GM23338 (cell line): ENCODE data around the gene SNN. TPM values are rescaled to one million over a fixed set of nuclear protein-coding genes. Genes with fewer than 3 reads are reported as not detected.

Experiments
- ATAC-seq: fragments of 200-7000 bp; cut with Tn5 transposase; 3 replicates; pipeline ENCODE4 v1.9.1; 2020
- DNase-seq: peaks from one replicate; pipeline ENCODE4 v3.0.0-alpha.2; 2015; ENCODE audit warnings: low spot score
- H2AFZ ChIP-seq: fragments of 200-600 bp; sonication (generic); 2 replicates; pipeline ENCODE4 v1.8.0; 2016; ENCODE audit warnings: antibody characterized with exemption, mild to moderate bottlenecking, moderate library complexity
- H3F3A ChIP-seq: fragments of 200-600 bp; sonication (generic); replicated peaks from 2 replicates; pipeline ENCODE4 v1.8.0; 2017; ENCODE audit warnings: antibody characterized with exemption, mixed run types, low read depth
- H3K27ac ChIP-seq: fragments of 200-600 bp; sonication (generic); 2 replicates; pipeline ENCODE4 v1.6.1; 2016; ENCODE audit warnings: low read depth
- H3K27me3 ChIP-seq: fragments of 200-600 bp; sonication (generic); 2 replicates; pipeline ENCODE4 v1.8.0; 2016; ENCODE audit warnings: mild to moderate bottlenecking, mixed run types, moderate library complexity; ENCODE audit not compliant: insufficient read depth
- H3K36me3 ChIP-seq: fragments of 200-600 bp; sonication (generic); 2 replicates; pipeline ENCODE4 v1.8.0; 2016; ENCODE audit warnings: mild to moderate bottlenecking; ENCODE audit not compliant: insufficient read depth
- H3K4me1 ChIP-seq: fragments of 200-600 bp; sonication (generic); 2 replicates; pipeline ENCODE4 v1.8.0; 2016; ENCODE audit warnings: mild to moderate bottlenecking, moderate library complexity; ENCODE audit not compliant: insufficient read depth
- H3K4me2 ChIP-seq: fragments of 200-600 bp; sonication (generic); 2 replicates; pipeline ENCODE4 v1.7.1; 2017; ENCODE audit warnings: mixed run types
- H3K4me3 ChIP-seq: fragments of 200-600 bp; sonication (generic); 2 replicates; pipeline ENCODE4 v1.6.1; 2016; ENCODE audit warnings: mixed run types
- H3K79me2 ChIP-seq: fragments of 200-600 bp; sonication (generic); replicated peaks from 2 replicates; pipeline ENCODE4 v1.8.0; 2017; ENCODE audit warnings: mild to moderate bottlenecking; ENCODE audit not compliant: insufficient read depth
- H3K9me2 ChIP-seq: fragments of 200-600 bp; sonication (generic); 2 replicates; pipeline ENCODE4 v1.8.0; 2017; ENCODE audit not compliant: insufficient read depth
- H4K20me1 ChIP-seq: fragments of 200-600 bp; sonication (generic); replicated peaks from 2 replicates; pipeline ENCODE4 v1.8.0; 2017; ENCODE audit warnings: mild to moderate bottlenecking; ENCODE audit not compliant: insufficient read depth
- H3K27ac Mint-ChIP-seq: 2 replicates; pipeline ENCODE4 v1.8.0; 2020; ENCODE audit warnings: inconsistent platforms, mild to moderate bottlenecking, moderate library complexity, mixed read lengths
- H3K27me3 Mint-ChIP-seq: 3 replicates; pipeline ENCODE4 v1.8.0; 2022; ENCODE audit warnings: low read depth, mild to moderate bottlenecking, moderate library complexity, mixed read lengths, inconsistent platforms; ENCODE audit not compliant: insufficient read depth, poor library complexity
- H3K36me3 Mint-ChIP-seq: 3 replicates; pipeline ENCODE4 v1.8.0; 2021; ENCODE audit warnings: low read depth, mild to moderate bottlenecking, inconsistent platforms, moderate library complexity, mixed read lengths
- H3K4me1 Mint-ChIP-seq: 3 replicates; pipeline ENCODE4 v1.8.0; 2020; ENCODE audit warnings: mild to moderate bottlenecking, inconsistent platforms, mixed read lengths
- H3K4me3 Mint-ChIP-seq: 3 replicates; pipeline ENCODE4 v1.8.0; 2021; ENCODE audit warnings: moderate library complexity, mild to moderate bottlenecking, inconsistent platforms, mixed read lengths
- H3K9me3 Mint-ChIP-seq: 3 replicates; pipeline ENCODE4 v1.8.0; 2020; ENCODE audit warnings: moderate library complexity, mild to moderate bottlenecking, inconsistent platforms, mixed read lengths
- CREB1 ChIP-seq: fragments of 250-450 bp; sonication (Bioruptor Pico); IDR thresholded peaks from 2 replicates; pipeline ENCODE4 v1.5.0; 2020; ENCODE audit warnings: low read depth, mild to moderate bottlenecking, moderate library complexity
- ETS1 ChIP-seq: IDR thresholded peaks from 2 replicates; pipeline ENCODE4 v1.6.1; 2016; ENCODE audit warnings: antibody characterized with exemption
- EZH2phosphoT487 ChIP-seq: fragments of 200-600 bp; sonication (generic); IDR thresholded peaks from one replicate; pipeline ENCODE4 v1.8.1; 2018; ENCODE audit warnings: antibody characterized with exemption; ENCODE audit not compliant: unreplicated experiment
- JUNB ChIP-seq: IDR thresholded peaks from one replicate; pipeline ENCODE4 v1.6.1; 2016; ENCODE audit warnings: antibody characterized with exemption; ENCODE audit not compliant: unreplicated experiment
- NANOG ChIP-seq: IDR thresholded peaks from 2 replicates; pipeline ENCODE4 v1.6.1; 2016; ENCODE audit warnings: antibody characterized with exemption, borderline replicate concordance
- STAT1 ChIP-seq: IDR thresholded peaks from one replicate; pipeline ENCODE4 v1.6.1; 2016; ENCODE audit warnings: antibody characterized with exemption; ENCODE audit not compliant: unreplicated experiment
- ZNF114 ChIP-seq: fragments of 250-450 bp; sonication (Bioruptor Pico); IDR thresholded peaks from 2 replicates; pipeline ENCODE4 v1.5.0; 2020; ENCODE audit warnings: mild to moderate bottlenecking, moderate library complexity
- ZNF331 ChIP-seq: fragments of 250-450 bp; sonication (Bioruptor Pico); IDR thresholded peaks from 2 replicates; pipeline ENCODE4 v1.5.0; 2020; ENCODE audit warnings: low read depth, mild to moderate bottlenecking, moderate library complexity
- polyA plus RNA-seq: library from polyadenylated mRNA; unstranded; fragments of >200 nt; fragmentation: Nextera tagmentation; extraction: Ambion mirVana; gene quantifications from 2 replicates; pipeline ENCODE4 v1.2.1, GENCODE V29; 2016
- total RNA-seq: library from RNA; depleted of rRNA; stranded (reverse); fragments of >200 nt; shearing (Covaris generic); gene quantifications from 2 replicates; pipeline ENCODE4 v1.2.3, GENCODE V29; 2014
- TF ChIP-seq, protein P1 (sequence below): IDR thresholded peaks from one replicate; pipeline ENCODE4 v1.6.1; 2018; ENCODE audit warnings: antibody characterized with exemption; ENCODE audit not compliant: unreplicated experiment
- TF ChIP-seq, protein P2 (sequence below), 2 experiments: fragments of 200-600 bp in 1 of 2; sonication (generic) in 1 of 2; conservative IDR thresholded peaks; 2 replicates each; pipeline versions ENCODE4 v1.5.1 to v1.6.1; 2016 to 2017; ENCODE audit warnings: antibody characterized with exemption in 2 of 2, low read depth in 2 of 2, mild to moderate bottlenecking in 2 of 2, moderate library complexity in 1 of 2

Gene SNN
- total and polyA plus RNA-seq, 2 experiments from 2014 or later: 19.0 to 63.3 TPM

DNA sequence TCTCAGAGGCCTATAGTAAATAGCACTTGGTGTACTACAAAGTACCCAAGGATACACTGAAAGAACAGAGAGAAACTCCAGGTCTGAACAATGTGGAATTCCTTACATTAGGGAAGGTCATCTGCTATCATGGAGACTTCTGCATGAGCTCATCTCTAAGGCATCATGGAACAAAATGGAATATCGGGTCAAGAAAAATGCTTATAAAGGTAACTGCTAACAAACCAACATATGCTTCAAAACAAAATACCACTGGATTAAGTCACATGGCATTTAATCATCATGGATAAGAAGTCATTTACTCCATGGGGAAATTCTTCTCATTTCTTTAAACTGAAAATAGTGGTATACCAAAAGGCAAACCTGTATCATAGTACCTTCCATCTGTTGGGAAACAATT lies 40.2 kb downstream of the SNN start:
- no peaks in the 10 kb centered on the region for H3K36me3 Mint-ChIP-seq
- H3K4me1 Mint-ChIP-seq: no peaks in the 10 kb centered on the region
- Histone ChIP-seq H3K4me1 (no peaks in the 10 kb centered on the region), H4K20me1 (peaks cover 11% of the 10 kb centered on the region; the same call in 1 of the 2 replicates), H3K4me2 (no peak overlapping the region), H3K27ac (no peak overlapping the region), H2AFZ (no peak overlapping the region), H3F3A (no peaks in the 10 kb centered on the region), H3K27me3 (no peaks in the 10 kb centered on the region), H3K79me2 (no peaks in the 10 kb centered on the region), H3K36me3 (no peaks in the 10 kb centered on the region), H3K4me3 (no peak overlapping the region), H3K9me2 (no peaks in the 10 kb centered on the region)
- H3K27ac Mint-ChIP-seq: no peak overlapping the region
- DNase-seq: no peak
- H3K4me3 Mint-ChIP-seq: no peak overlapping the region
- TF ChIP-seq ZNF331 (CRISPR knock-in tag) (no peak), ZNF114 (CRISPR knock-in tag) (no peak)
- TF ChIP-seq, protein P1, sequence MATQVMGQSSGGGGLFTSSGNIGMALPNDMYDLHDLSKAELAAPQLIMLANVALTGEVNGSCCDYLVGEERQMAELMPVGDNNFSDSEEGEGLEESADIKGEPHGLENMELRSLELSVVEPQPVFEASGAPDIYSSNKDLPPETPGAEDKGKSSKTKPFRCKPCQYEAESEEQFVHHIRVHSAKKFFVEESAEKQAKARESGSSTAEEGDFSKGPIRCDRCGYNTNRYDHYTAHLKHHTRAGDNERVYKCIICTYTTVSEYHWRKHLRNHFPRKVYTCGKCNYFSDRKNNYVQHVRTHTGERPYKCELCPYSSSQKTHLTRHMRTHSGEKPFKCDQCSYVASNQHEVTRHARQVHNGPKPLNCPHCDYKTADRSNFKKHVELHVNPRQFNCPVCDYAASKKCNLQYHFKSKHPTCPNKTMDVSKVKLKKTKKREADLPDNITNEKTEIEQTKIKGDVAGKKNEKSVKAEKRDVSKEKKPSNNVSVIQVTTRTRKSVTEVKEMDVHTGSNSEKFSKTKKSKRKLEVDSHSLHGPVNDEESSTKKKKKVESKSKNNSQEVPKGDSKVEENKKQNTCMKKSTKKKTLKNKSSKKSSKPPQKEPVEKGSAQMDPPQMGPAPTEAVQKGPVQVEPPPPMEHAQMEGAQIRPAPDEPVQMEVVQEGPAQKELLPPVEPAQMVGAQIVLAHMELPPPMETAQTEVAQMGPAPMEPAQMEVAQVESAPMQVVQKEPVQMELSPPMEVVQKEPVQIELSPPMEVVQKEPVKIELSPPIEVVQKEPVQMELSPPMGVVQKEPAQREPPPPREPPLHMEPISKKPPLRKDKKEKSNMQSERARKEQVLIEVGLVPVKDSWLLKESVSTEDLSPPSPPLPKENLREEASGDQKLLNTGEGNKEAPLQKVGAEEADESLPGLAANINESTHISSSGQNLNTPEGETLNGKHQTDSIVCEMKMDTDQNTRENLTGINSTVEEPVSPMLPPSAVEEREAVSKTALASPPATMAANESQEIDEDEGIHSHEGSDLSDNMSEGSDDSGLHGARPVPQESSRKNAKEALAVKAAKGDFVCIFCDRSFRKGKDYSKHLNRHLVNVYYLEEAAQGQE: no peak
- no peaks in the 10 kb centered on the region for H3K9me3 Mint-ChIP-seq
- ATAC-seq: no peak
- peaks cover 5% of the 10 kb centered on the region for H3K27me3 Mint-ChIP-seq

DNA sequence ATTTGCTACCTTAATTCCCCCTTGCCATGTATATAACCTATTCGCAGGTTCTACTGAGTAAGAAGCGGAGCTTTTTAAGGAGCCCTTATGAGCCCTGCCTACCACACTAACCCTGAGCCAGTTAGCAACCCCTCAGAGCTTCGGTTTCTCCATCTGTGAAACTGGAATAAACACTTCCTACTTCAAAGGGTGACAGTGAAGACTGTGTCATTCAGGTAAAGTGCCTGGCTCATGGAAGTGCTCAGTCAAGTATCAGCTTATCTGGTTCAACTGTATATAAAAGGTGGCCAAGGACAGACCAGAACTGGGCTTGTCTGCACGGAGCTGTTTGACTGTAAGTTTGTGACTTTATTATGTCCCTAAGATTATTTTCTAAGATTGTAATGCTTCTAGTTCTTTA lies 43.4 kb downstream of the SNN start:
- DNase-seq: no peak
- Mint-ChIP-seq H3K27ac (no peak overlapping the region), H3K9me3 (no peaks in the 10 kb centered on the region), H3K27me3 (peaks cover 3% of the 10 kb centered on the region), H3K36me3 (no peaks in the 10 kb centered on the region; the same call in 2 of the 3 replicates), H3K4me1 (no peaks in the 10 kb centered on the region), H3K4me3 (no peak overlapping the region)
- no peaks in the 10 kb centered on the region for H3K9me2 ChIP-seq
- no peak overlapping the region for H3K27ac ChIP-seq
- no peak overlapping the region for H3K4me3 ChIP-seq
- H3F3A ChIP-seq: no peaks in the 10 kb centered on the region
- no peaks in the 10 kb centered on the region for H3K36me3 ChIP-seq
- no peaks in the 10 kb centered on the region for H3K79me2 ChIP-seq
- no peak overlapping the region for H3K4me2 ChIP-seq
- 0 out of 2 replicates have a peak, but pooled peaks cover 5% of the 10 kb centered on the region for H4K20me1 ChIP-seq
- H3K27me3 ChIP-seq: no peaks in the 10 kb centered on the region
- ATAC-seq: no peak
- H2AFZ ChIP-seq: no peak overlapping the region
- H3K4me1 ChIP-seq: no peaks in the 10 kb centered on the region
- TF ChIP-seq, protein P1: no peak
- no peak for TF ChIP-seq ZNF331 (CRISPR knock-in tag)
- no peak for TF ChIP-seq ETS1
- TF ChIP-seq NANOG: no peak
- TF ChIP-seq CREB1 (CRISPR knock-in tag): no peak
- TF ChIP-seq JUNB: no peak
- TF ChIP-seq EZH2phosphoT487: no peak
- no peak for TF ChIP-seq STAT1
- TF ChIP-seq, protein P2, sequence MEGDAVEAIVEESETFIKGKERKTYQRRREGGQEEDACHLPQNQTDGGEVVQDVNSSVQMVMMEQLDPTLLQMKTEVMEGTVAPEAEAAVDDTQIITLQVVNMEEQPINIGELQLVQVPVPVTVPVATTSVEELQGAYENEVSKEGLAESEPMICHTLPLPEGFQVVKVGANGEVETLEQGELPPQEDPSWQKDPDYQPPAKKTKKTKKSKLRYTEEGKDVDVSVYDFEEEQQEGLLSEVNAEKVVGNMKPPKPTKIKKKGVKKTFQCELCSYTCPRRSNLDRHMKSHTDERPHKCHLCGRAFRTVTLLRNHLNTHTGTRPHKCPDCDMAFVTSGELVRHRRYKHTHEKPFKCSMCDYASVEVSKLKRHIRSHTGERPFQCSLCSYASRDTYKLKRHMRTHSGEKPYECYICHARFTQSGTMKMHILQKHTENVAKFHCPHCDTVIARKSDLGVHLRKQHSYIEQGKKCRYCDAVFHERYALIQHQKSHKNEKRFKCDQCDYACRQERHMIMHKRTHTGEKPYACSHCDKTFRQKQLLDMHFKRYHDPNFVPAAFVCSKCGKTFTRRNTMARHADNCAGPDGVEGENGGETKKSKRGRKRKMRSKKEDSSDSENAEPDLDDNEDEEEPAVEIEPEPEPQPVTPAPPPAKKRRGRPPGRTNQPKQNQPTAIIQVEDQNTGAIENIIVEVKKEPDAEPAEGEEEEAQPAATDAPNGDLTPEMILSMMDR (conservative IDR thresholded peaks at IDR 0.05; ENCODE audit: low read depth in 2 of 2): no peak
